Naive thymus-derived CD4-positive, alpha-beta T cell (primary cell): ENCODE results near the gene ZNF318. TPM values are rescaled to one million over a fixed set of nuclear protein-coding genes. Genes with fewer than 3 reads are reported as not detected.

Experiments used
- ATAC-seq: fragments of 150-1000 bp; cut with Tn5 transposase; 2 replicates; pipeline ENCODE4 v1.10.0; 2021; ENCODE audit warnings: mild to moderate bottlenecking, moderate library complexity
- CTCF ChIA-PET: fragments of 350-600 bp; sonication (Branson Sonifier 250); formaldehyde crosslinking; loops from one replicate; lab custom pipeline; 2021; ENCODE audit warnings: antibody characterized with exemption; lab: Charles Lee
- POLR2A ChIA-PET: fragments of 350-600 bp; sonication (Branson Sonifier 250); formaldehyde crosslinking; loops from one replicate; lab custom pipeline; 2021; ENCODE audit warnings: antibody characterized with exemption, inconsistent platforms; lab: Charles Lee
- DNase-seq, 9 donors: peaks; one replicate each; pipeline versions ENCODE4 v3.0.0 to v3.0.0-alpha.2; 2020 to 2022; ENCODE audit warnings: mixed read lengths in 1 of 9
- H3K27ac ChIP-seq: one replicate; pipeline ENCODE4 v1.7.0; 2013; ENCODE audit warnings: mild to moderate bottlenecking, low read depth, low read length, moderate library complexity
- H3K27me3 ChIP-seq, 2 donors: one replicate each; pipeline ENCODE4 v1.7.0; 2013; ENCODE audit warnings: low read length in 2 of 2, mild to moderate bottlenecking in 2 of 2, moderate library complexity in 2 of 2; ENCODE audit not compliant: control insufficient read depth in 2 of 2, insufficient read depth in 2 of 2
- H3K36me3 ChIP-seq, 3 experiments: 1 replicate in 2 of 3; 2 replicates in 1 of 3; pipeline ENCODE4 v1.7.0; 2013; ENCODE audit warnings: low read length in 3 of 3, mild to moderate bottlenecking in 3 of 3, moderate library complexity in 1 of 3; ENCODE audit not compliant: insufficient read depth in 3 of 3, control insufficient read depth in 2 of 3
- H3K4me1 ChIP-seq, 2 donors: one replicate each; pipeline ENCODE4 v1.7.0; 2013; ENCODE audit warnings: low read length in 2 of 2, mild to moderate bottlenecking in 2 of 2, moderate library complexity in 1 of 2; ENCODE audit not compliant: control insufficient read depth in 2 of 2, insufficient read depth in 2 of 2
- H3K4me3 ChIP-seq: 2 replicates; pipeline ENCODE4 v1.7.0; 2013; ENCODE audit warnings: mild to moderate bottlenecking, low read length
- H3K9me3 ChIP-seq, 3 experiments: 1 replicate in 2 of 3; 2 replicates in 1 of 3; pipeline ENCODE4 v1.7.0; 2013; ENCODE audit warnings: low read length in 3 of 3; ENCODE audit not compliant: control insufficient read depth in 2 of 3
- H3K27ac Mint-ChIP-seq, 9 donors: one replicate each; pipeline ENCODE4 v1.8.0; 2020 to 2022; ENCODE audit warnings: mixed read lengths in 9 of 9, mild to moderate bottlenecking in 8 of 9, moderate library complexity in 5 of 9, inconsistent platforms in 2 of 9
- H3K27me3 Mint-ChIP-seq, 5 donors: one replicate each; pipeline ENCODE4 v1.8.0; 2021 to 2022; ENCODE audit warnings: mixed read lengths in 5 of 5, mild to moderate bottlenecking in 1 of 5
- H3K36me3 Mint-ChIP-seq, 5 donors: one replicate each; pipeline ENCODE4 v1.8.0; 2020 to 2022; ENCODE audit warnings: mixed read lengths in 5 of 5, mild to moderate bottlenecking in 3 of 5, inconsistent platforms in 1 of 5
- H3K4me1 Mint-ChIP-seq, 7 donors: one replicate each; pipeline ENCODE4 v1.8.0; 2020 to 2022; ENCODE audit warnings: mixed read lengths in 7 of 7, mild to moderate bottlenecking in 3 of 7, inconsistent platforms in 1 of 7
- H3K4me3 Mint-ChIP-seq, 10 donors: one replicate each; pipeline ENCODE4 v1.8.0; 2020 to 2022; ENCODE audit warnings: mild to moderate bottlenecking in 10 of 10, mixed read lengths in 10 of 10, moderate library complexity in 6 of 10, inconsistent platforms in 2 of 10
- H3K9me3 Mint-ChIP-seq, 11 donors: one replicate each; pipeline ENCODE4 v1.8.0; 2020 to 2022; ENCODE audit warnings: mixed read lengths in 11 of 11, mild to moderate bottlenecking in 4 of 11, inconsistent platforms in 1 of 11, moderate library complexity in 1 of 11
- intact Hi-C, 2 donors: fragments of 100-400 bp; cut with micrococcal nuclease; formaldehyde crosslinking; loops; one replicate each; pipeline ENCODE4 v1.15.1; 2023
- polyA plus RNA-seq, 2 donors: library from polyadenylated mRNA; unstranded; fragments of 300-500 nt; fragmentation: Illumina TruSeq; gene quantifications; one replicate each; pipeline ENCODE4 v1.2.3, GENCODE V29; 2021
- total RNA-seq, 6 experiments: library from RNA in 5 of 6; stranded (reverse) in 5 of 6; gene quantifications; 1 replicate in 5 of 6; 2 replicates in 1 of 6; pipeline ENCODE4 v1.2.3 and lab custom pipeline; 2021 to 2026

ZNF318 gene
- total and polyA plus RNA-seq, 7 experiments from 2014 or later: 6.9 to 40.2 (median 28.3) TPM

- no peaks in the 10 kb centered on the region for H3K9me3 Mint-ChIP-seq
- CTCF ChIA-PET: interaction anchor here (1.1 kb wide), 1 partner anchor 58 kb away, joined by 3 read pairs; the partner anchor contains the start of gene ZNF318
- Histone ChIP-seq H3K27me3 (no peaks in the 10 kb centered on the region), H3K4me3 (no peak overlapping the region), H3K9me3 (no peaks in the 10 kb centered on the region), H3K36me3 (no peaks in the 10 kb centered on the region), H3K27ac (no peak overlapping the region), H3K4me1 (peaks cover 8 to 11% of the 10 kb centered on the region in 2 donors)
- peaks cover 6 to 13% (median 10%) of the 10 kb centered on the region in 7 donors for H3K4me1 Mint-ChIP-seq
- no peak overlapping the region for H3K4me3 Mint-ChIP-seq
- H3K27ac Mint-ChIP-seq: no peak overlapping the region
- intact Hi-C loops: no loop called here
- peaks cover 0 to 14% (median 0%) of the 10 kb centered on the region in 5 donors for H3K36me3 Mint-ChIP-seq
- H3K27me3 Mint-ChIP-seq: peaks cover 0 to 32% (median 0%) of the 10 kb centered on the region in 5 donors
- DNase-seq (no peak), ATAC-seq (no peak)
- POLR2A ChIA-PET: no interaction called here
Observed at GRCh38 chr6:43310624-43311023, 58.8 kb downstream of the ZNF318 start.

GRCh38 chr6:43310134-43310533, 59.3 kb downstream of the ZNF318 start:
- DNase-seq (no peak), ATAC-seq (no peak)
- Histone ChIP-seq H3K9me3 (no peaks in the 10 kb centered on the region), H3K4me1 (peaks cover 8 to 11% of the 10 kb centered on the region in 2 donors), H3K36me3 (no peaks in the 10 kb centered on the region), H3K27ac (no peak overlapping the region), H3K4me3 (no peak overlapping the region), H3K27me3 (no peaks in the 10 kb centered on the region)
- no peak overlapping the region for H3K27ac Mint-ChIP-seq
- H3K4me3 Mint-ChIP-seq: peak overlapping the region in 1 of 10 donors; percentile 25
- no peaks in the 10 kb centered on the region for H3K9me3 Mint-ChIP-seq
- CTCF ChIA-PET: no interaction called here
- intact Hi-C loops: no loop called here
- peaks cover 6 to 13% (median 10%) of the 10 kb centered on the region in 7 donors for H3K4me1 Mint-ChIP-seq
- peaks cover 0 to 14% (median 0%) of the 10 kb centered on the region in 5 donors for H3K36me3 Mint-ChIP-seq
- POLR2A ChIA-PET: no interaction called here
- peaks cover 0 to 32% (median 0%) of the 10 kb centered on the region in 5 donors for H3K27me3 Mint-ChIP-seq

- Mint-ChIP-seq H3K9me3 (no peaks in the 10 kb centered on the region), H3K4me1 (peaks cover 6 to 13% (median 10%) of the 10 kb centered on the region in 7 donors), H3K36me3 (peaks cover 0 to 9% (median 0%) of the 10 kb centered on the region in 5 donors), H3K27me3 (peaks cover 0 to 27% (median 0%) of the 10 kb centered on the region in 5 donors), H3K27ac (peak overlapping the region in 4 of 9 donors; percentile 24 to 65 (median 42)), H3K4me3 (peak overlapping the region; percentile 78 to 89 (median 84))
- Histone ChIP-seq H3K27me3 (no peaks in the 10 kb centered on the region), H3K4me1 (peaks cover 8 to 11% of the 10 kb centered on the region in 2 donors), H3K36me3 (no peaks in the 10 kb centered on the region), H3K4me3 (peak overlapping the region; percentile 59), H3K9me3 (no peaks in the 10 kb centered on the region), H3K27ac (peak overlapping the region; percentile 27)
- intact Hi-C loops: loop anchor here in 1 of 2 donors (1.0 to 5.0 kb wide), 5 partner anchors 25 to 197 kb away; no protein-coding TSS in a partner anchor
- POLR2A ChIA-PET: interaction anchor here (1.2 to 1.4 kb wide), 2 partner anchors 61 to 79 kb away, joined by 3 read pairs; partner anchors contain the start of genes DNPH1 and ZNF318
- ATAC-seq (no peak), DNase-seq (peak in 1 of 9 donors; percentile 7)
- CTCF ChIA-PET: interaction anchor here (0.7 to 1.1 kb wide), 2 partner anchors 87 to 89 kb away, joined by 3 read pairs; no protein-coding TSS in a partner anchor
Observed at GRCh38 chr6:43308990-43309477, 60.4 kb downstream of the ZNF318 start.

- peak within 1 kb of the TSS; percentile 59 for H3K4me3 ChIP-seq
- no peaks in the 10 kb centered on the region for H3K9me3 ChIP-seq
- ATAC-seq (peak; percentile 82), DNase-seq (peak; percentile 12 to 58 (median 50))
- peaks cover 0 to 9% (median 0%) of the 10 kb centered on the region in 5 donors for H3K36me3 Mint-ChIP-seq
- no peaks in the 10 kb centered on the region for H3K36me3 ChIP-seq
- peaks cover 8 to 11% of the 10 kb centered on the region in 2 donors for H3K4me1 ChIP-seq
- peaks cover 6 to 13% (median 10%) of the 10 kb centered on the region in 7 donors for H3K4me1 Mint-ChIP-seq
- peak within 1 kb of the TSS; percentile 27 for H3K27ac ChIP-seq
- H3K27me3 Mint-ChIP-seq: peaks cover 0 to 27% (median 0%) of the 10 kb centered on the region in 5 donors
- intact Hi-C loops: loop anchor here in 1 of 2 donors (1.0 to 5.0 kb wide), 5 partner anchors 26 to 198 kb away; no protein-coding TSS in a partner anchor
- H3K4me3 Mint-ChIP-seq: peak within 1 kb of the TSS; percentile 78 to 89 (median 84)
- H3K27me3 ChIP-seq: no peaks in the 10 kb centered on the region
- ChIA-PET CTCF (interaction anchor here (0.6 to 1.3 kb wide), 4 partner anchors 26 to 90 kb away, joined by 3 read pairs; no protein-coding TSS in a partner anchor), POLR2A (interaction anchor here (0.7 to 1.4 kb wide), 3 partner anchors 10 to 79 kb away, joined by 3 read pairs; partner anchors contain the start of genes DNPH1, SLC22A7 and ZNF318)
- H3K9me3 Mint-ChIP-seq: no peaks in the 10 kb centered on the region
- peak within 1 kb of the TSS in 6 of 9 donors; percentile 24 to 65 (median 36) for H3K27ac Mint-ChIP-seq
Observed at GRCh38 chr6:43308101-43308989, 61.1 kb downstream of the ZNF318 start, which contains the start of gene CRIP3. Gene CRIP3, minus strand, starts transcription at chr6:43308826. Its CDS starts 34 bp downstream, at chr6:43308792.

GRCh38 chr6:43307451-43308100, 61.9 kb downstream of the ZNF318 start:
- H3K9me3 Mint-ChIP-seq: no peaks in the 10 kb centered on the region
- no peaks in the 10 kb centered on the region for H3K9me3 ChIP-seq
- H3K4me3 ChIP-seq: no peak overlapping the region
- POLR2A ChIA-PET: interaction anchor here (0.7 to 1.4 kb wide), 2 partner anchors 9 to 78 kb away, joined by 3 read pairs; partner anchors contain the start of genes DNPH1 and SLC22A7
- H3K27ac ChIP-seq: no peak overlapping the region
- ATAC-seq (no peak), DNase-seq (no peak)
- H3K4me1 ChIP-seq: peaks cover 8 to 11% of the 10 kb centered on the region in 2 donors
- peak overlapping the region in 2 of 9 donors; percentile 51 to 83 for H3K27ac Mint-ChIP-seq
- peak overlapping the region in 8 of 10 donors; percentile 16 to 87 (median 57) for H3K4me3 Mint-ChIP-seq
- no peaks in the 10 kb centered on the region for H3K36me3 ChIP-seq
- peaks cover 0 to 6% (median 0%) of the 10 kb centered on the region in 5 donors for H3K36me3 Mint-ChIP-seq
- H3K27me3 ChIP-seq: no peaks in the 10 kb centered on the region
- peaks cover 0 to 27% (median 0%) of the 10 kb centered on the region in 5 donors for H3K27me3 Mint-ChIP-seq
- CTCF ChIA-PET: interaction anchor here (0.6 to 1.3 kb wide), 6 partner anchors 12 to 90 kb away, joined by 3 read pairs; no protein-coding TSS in a partner anchor
- intact Hi-C loops: loop anchor here in 1 of 2 donors (1.0 to 5.0 kb wide), 5 partner anchors 27 to 199 kb away; no protein-coding TSS in a partner anchor
- peaks cover 6 to 13% (median 10%) of the 10 kb centered on the region in 7 donors for H3K4me1 Mint-ChIP-seq
